Lung (tissue), 12 donors: Measurements from ENCODE around the gene WAPL. TPM values are rescaled to one million over a fixed set of nuclear protein-coding genes. Genes with fewer than 3 reads are reported as not detected.
A peak's percentile ranks its signal among the peaks of the same experiment; 100 is the strongest.

Experiments used
- ATAC-seq: fragments of 200-7000 bp; cut with Tn5 transposase; one replicate; pipeline ENCODE4 v1.9.1; 2020; ENCODE audit warnings: moderate number of reproducible peaks; ENCODE audit not compliant: insufficient read depth, low FRiP score
- DNase-seq, 3 donors: peaks; one replicate each; pipeline ENCODE4 v3.0.0-alpha.2; 2013 to 2017
- H3K27ac ChIP-seq, 2 donors: one replicate each; pipeline ENCODE4 v1.5.1; 2013; ENCODE audit warnings: mild to moderate bottlenecking in 2 of 2, moderate library complexity in 2 of 2, control low read depth in 1 of 2, inconsistent platforms in 1 of 2, low read depth in 1 of 2, low read length in 1 of 2
- H3K27me3 ChIP-seq, 3 donors: one replicate each; pipeline ENCODE4 v1.5.1; 2013; ENCODE audit warnings: low read length in 2 of 3; ENCODE audit not compliant: control insufficient read depth in 3 of 3, insufficient read depth in 3 of 3
- H3K36me3 ChIP-seq, 4 donors: one replicate each; pipeline ENCODE4 v1.5.1; 2013; ENCODE audit warnings: low read length in 4 of 4, mild to moderate bottlenecking in 1 of 4, moderate library complexity in 1 of 4; ENCODE audit not compliant: control insufficient read depth in 4 of 4, insufficient read depth in 4 of 4
- H3K4me1 ChIP-seq, 5 donors: one replicate each; pipeline ENCODE4 v1.5.1; 2013; ENCODE audit warnings: low read length in 5 of 5, mild to moderate bottlenecking in 2 of 5, moderate library complexity in 1 of 5; ENCODE audit not compliant: control insufficient read depth in 5 of 5, insufficient read depth in 5 of 5
- H3K4me3 ChIP-seq: one replicate; pipeline ENCODE4 v1.5.1; 2013; ENCODE audit warnings: mild to moderate bottlenecking, control low read depth, moderate library complexity
- H3K9ac ChIP-seq, 2 donors: one replicate each; pipeline ENCODE4 v1.5.1; 2013; ENCODE audit warnings: low read length in 2 of 2, control low read depth in 1 of 2; ENCODE audit not compliant: insufficient read depth in 1 of 2
- H3K9me3 ChIP-seq, 4 donors: one replicate each; pipeline ENCODE4 v1.5.1; 2013; ENCODE audit warnings: low read length in 3 of 4, mild to moderate bottlenecking in 1 of 4, moderate library complexity in 1 of 4; ENCODE audit not compliant: control insufficient read depth in 4 of 4, insufficient read depth in 3 of 4
- WGBS, 2 donors: extraction: QIAGEN DNeasy Blood & Tissue Kit; methylation state at CpG; one replicate each; pipeline ENCODE4 v1.1.7; 2013; 5-methylcytosine and 5-hydroxymethylcytosine counted together
- polyA plus RNA-seq, 2 donors: library from polyadenylated mRNA; stranded (reverse); fragments of 200-250 nt; gene quantifications; one replicate each; pipeline ENCODE4 v1.2.1, GENCODE V29; 2013
- total RNA-seq, 2 donors: library from RNA; depleted of rRNA in 1 of 2; stranded (reverse); fragments of >200 nt in 1 of 2; gene quantifications; one replicate each; pipeline ENCODE4 v1.2.1, GENCODE V29; 2014 to 2021
- TF ChIP-seq, protein P1 (sequence below): IDR thresholded peaks from 2 replicates; pipeline ENCODE4 v1.5.1; 2012; ENCODE audit warnings: mild to moderate bottlenecking; ENCODE audit errors: control extremely low read depth, extremely low read depth
- donor health status: control.
- donor health status: control.
- donor health status: Bipolar disorder and iron deficiency.
- donor health status: healthy.
- donor health status: DM: yes; HTN: yes; CAD: no.

Gene WAPL
- total and polyA plus RNA-seq, 4 donors = 15.0 to 67.8 (median 24.0) TPM

DNA sequence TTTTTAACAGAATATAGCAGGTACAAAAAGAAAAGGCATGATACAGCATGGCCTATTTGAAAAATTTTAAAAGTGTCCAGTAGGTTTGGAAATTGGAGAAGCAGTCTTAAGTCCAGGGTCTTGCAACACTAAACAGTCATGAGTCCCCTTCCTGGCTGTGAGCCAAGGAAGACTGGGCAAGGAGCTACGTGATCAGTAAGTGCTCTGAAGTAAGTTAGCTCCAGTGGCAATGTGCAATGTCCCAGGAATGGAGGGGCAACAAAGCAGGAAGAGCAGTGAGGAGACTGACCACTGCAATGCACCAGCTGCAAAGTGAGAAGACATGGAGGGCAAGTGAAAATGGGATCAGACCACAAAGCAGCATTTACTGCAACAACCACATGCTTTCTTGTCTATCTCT is 82.0 kb downstream of the WAPL start:
- peak; percentile 51 for ATAC-seq
- no peaks in the 10 kb centered on the region for H3K4me1 ChIP-seq
- no peak overlapping the region for H3K4me3 ChIP-seq
- DNase-seq = peak; percentile 77 to 89 (median 84)
- TF ChIP-seq, protein P1, sequence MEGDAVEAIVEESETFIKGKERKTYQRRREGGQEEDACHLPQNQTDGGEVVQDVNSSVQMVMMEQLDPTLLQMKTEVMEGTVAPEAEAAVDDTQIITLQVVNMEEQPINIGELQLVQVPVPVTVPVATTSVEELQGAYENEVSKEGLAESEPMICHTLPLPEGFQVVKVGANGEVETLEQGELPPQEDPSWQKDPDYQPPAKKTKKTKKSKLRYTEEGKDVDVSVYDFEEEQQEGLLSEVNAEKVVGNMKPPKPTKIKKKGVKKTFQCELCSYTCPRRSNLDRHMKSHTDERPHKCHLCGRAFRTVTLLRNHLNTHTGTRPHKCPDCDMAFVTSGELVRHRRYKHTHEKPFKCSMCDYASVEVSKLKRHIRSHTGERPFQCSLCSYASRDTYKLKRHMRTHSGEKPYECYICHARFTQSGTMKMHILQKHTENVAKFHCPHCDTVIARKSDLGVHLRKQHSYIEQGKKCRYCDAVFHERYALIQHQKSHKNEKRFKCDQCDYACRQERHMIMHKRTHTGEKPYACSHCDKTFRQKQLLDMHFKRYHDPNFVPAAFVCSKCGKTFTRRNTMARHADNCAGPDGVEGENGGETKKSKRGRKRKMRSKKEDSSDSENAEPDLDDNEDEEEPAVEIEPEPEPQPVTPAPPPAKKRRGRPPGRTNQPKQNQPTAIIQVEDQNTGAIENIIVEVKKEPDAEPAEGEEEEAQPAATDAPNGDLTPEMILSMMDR = no peak
- peaks cover 27 to 45% (median 41%) of the 10 kb centered on the region in 4 donors for H3K36me3 ChIP-seq
- no peaks in the 10 kb centered on the region for H3K27me3 ChIP-seq
- 0 to 7% methylated on average over 1 of the region's 1 CpG for WGBS, 2 donors
- H3K9ac ChIP-seq = no peak overlapping the region
- no peak overlapping the region for H3K27ac ChIP-seq
- no peaks in the 10 kb centered on the region for H3K9me3 ChIP-seq

DNA sequence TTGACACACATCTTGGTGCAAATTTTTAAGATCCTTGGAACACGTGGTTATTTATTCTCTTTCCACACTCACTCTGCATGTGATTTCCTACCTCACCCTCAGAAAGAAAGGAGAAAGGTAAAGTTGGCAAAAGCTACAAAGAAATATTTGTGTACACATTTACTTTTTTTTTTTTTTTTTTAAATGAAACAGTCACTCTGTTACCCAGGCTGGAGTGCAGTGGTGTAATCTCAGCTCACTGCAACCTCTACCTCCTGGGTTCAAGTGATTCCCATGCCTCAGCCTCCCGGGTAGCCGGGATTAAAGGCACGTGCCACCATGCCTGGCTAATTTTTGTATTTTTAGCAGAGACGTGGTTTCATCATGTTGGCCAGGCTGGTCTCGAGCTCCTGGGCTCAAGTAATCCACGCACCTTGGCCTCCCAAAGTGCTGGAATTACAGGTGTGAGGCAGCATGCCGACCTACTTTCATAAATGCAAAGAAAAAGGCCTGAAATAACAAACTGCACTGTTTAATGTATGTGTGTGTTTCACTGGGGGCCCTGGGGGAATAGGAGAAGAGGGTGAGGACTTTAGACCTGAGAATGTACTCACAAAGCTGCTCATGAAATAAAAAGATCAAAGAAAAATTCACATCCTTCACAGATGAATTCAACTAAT is 83.4 kb downstream of the WAPL start:
- DNase-seq (no peak), ATAC-seq (no peak)
- TF ChIP-seq, protein P1 = no peak
- Histone ChIP-seq H3K4me3 (no peak overlapping the region), H3K36me3 (peaks cover 22 to 39% (median 34%) of the 10 kb centered on the region in 4 donors), H3K27me3 (no peaks in the 10 kb centered on the region), H3K27ac (no peak overlapping the region), H3K9ac (no peak overlapping the region), H3K9me3 (no peaks in the 10 kb centered on the region), H3K4me1 (no peaks in the 10 kb centered on the region)
- WGBS, 2 donors = 85 to 87% methylated on average over 8 of the region's 8 CpGs

DNA sequence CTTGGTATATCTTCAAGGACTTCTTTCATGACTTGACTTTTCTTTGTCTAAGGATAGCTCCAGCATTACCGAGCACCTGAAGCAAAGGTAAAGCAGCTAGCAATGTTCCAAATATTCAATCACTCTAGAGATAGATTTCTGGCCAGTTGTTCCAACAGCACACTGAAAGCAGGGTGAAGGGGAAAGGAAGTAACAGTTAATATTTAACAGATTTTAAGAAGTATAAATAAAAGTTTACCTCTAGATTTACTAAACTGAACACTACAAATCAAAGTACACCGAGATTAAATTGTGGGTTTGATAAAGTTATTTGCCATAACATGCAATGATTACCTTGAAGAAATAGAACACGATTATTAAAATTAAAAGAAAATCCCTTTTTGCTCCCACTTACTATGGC is 84.1 kb downstream of the WAPL start:
- WGBS, 2 donors = 88 to 93% methylated on average over 3 of the region's 3 CpGs
- Histone ChIP-seq H3K9ac (no peak overlapping the region), H3K36me3 (peaks cover 22 to 35% (median 30%) of the 10 kb centered on the region in 4 donors), H3K4me3 (no peak overlapping the region), H3K27me3 (no peaks in the 10 kb centered on the region), H3K4me1 (no peaks in the 10 kb centered on the region), H3K9me3 (peaks cover 0 to 2% (median 0%) of the 10 kb centered on the region in 4 donors), H3K27ac (no peak overlapping the region)
- TF ChIP-seq, protein P1 = no peak
- DNase-seq (no peak), ATAC-seq (no peak)
